Endothelial cell (in vitro differentiated cells): ENCODE results near the gene TCF7. TPM values are rescaled to one million over a fixed set of nuclear protein-coding genes. Genes with fewer than 3 reads are reported as not detected.

Experiments
- DNase-seq: peaks from one replicate; pipeline ENCODE4 v3.0.0; 2021; ENCODE audit warnings: low spot score
- H3K27ac Mint-ChIP-seq: one replicate; pipeline ENCODE4 v1.8.0; 2021; ENCODE audit warnings: mixed read lengths, inconsistent platforms; ENCODE audit not compliant: unreplicated experiment
- H3K27me3 Mint-ChIP-seq: one replicate; pipeline ENCODE4 v1.8.0; 2021; ENCODE audit warnings: mild to moderate bottlenecking, moderate library complexity, mixed read lengths, inconsistent platforms; ENCODE audit not compliant: unreplicated experiment
- H3K36me3 Mint-ChIP-seq: one replicate; pipeline ENCODE4 v1.8.0; 2021; ENCODE audit warnings: mild to moderate bottlenecking, low read depth, mixed read lengths, inconsistent platforms; ENCODE audit not compliant: unreplicated experiment
- H3K4me1 Mint-ChIP-seq: one replicate; pipeline ENCODE4 v1.8.0; 2021; ENCODE audit warnings: mild to moderate bottlenecking, mixed read lengths, inconsistent platforms; ENCODE audit not compliant: unreplicated experiment
- H3K4me3 Mint-ChIP-seq: one replicate; pipeline ENCODE4 v1.8.0; 2021; ENCODE audit warnings: mild to moderate bottlenecking, mixed read lengths, inconsistent platforms; ENCODE audit not compliant: unreplicated experiment
- H3K9me3 Mint-ChIP-seq: one replicate; pipeline ENCODE4 v1.8.0; 2021; ENCODE audit warnings: mixed read lengths, inconsistent platforms; ENCODE audit not compliant: unreplicated experiment
- total RNA-seq: library from RNA; stranded (reverse); fragmentation: NEBNext Ultra II Directional; extraction: Animal tissue kit (Norgen Biotek cat#: 25700); gene quantifications from one replicate; pipeline ENCODE4 v1.2.1, GENCODE V29; 2021; ENCODE audit not compliant: unreplicated experiment
- TF ChIP-seq, protein P1 (sequence below): fragments of 200-600 bp; sonication (generic); IDR thresholded peaks from one replicate; pipeline ENCODE4 v1.5.0; 2021; ENCODE audit warnings: antibody characterized with exemption; ENCODE audit not compliant: unreplicated experiment

The TCF7 gene
- total RNA-seq, 1 donor from 2014 or later = 9.5 TPM

GRCh38 chr5:134129411-134130238 is 15.1 kb downstream of the TCF7 start:
- Mint-ChIP-seq H3K36me3 (peaks cover 10% of the 10 kb centered on the region), H3K9me3 (no peaks in the 10 kb centered on the region), H3K27ac (peak overlapping the region; percentile 36), H3K4me1 (peaks cover 37% of the 10 kb centered on the region), H3K4me3 (no peak overlapping the region), H3K27me3 (peaks cover 17% of the 10 kb centered on the region)
- no peak for DNase-seq
- TF ChIP-seq, protein P1, sequence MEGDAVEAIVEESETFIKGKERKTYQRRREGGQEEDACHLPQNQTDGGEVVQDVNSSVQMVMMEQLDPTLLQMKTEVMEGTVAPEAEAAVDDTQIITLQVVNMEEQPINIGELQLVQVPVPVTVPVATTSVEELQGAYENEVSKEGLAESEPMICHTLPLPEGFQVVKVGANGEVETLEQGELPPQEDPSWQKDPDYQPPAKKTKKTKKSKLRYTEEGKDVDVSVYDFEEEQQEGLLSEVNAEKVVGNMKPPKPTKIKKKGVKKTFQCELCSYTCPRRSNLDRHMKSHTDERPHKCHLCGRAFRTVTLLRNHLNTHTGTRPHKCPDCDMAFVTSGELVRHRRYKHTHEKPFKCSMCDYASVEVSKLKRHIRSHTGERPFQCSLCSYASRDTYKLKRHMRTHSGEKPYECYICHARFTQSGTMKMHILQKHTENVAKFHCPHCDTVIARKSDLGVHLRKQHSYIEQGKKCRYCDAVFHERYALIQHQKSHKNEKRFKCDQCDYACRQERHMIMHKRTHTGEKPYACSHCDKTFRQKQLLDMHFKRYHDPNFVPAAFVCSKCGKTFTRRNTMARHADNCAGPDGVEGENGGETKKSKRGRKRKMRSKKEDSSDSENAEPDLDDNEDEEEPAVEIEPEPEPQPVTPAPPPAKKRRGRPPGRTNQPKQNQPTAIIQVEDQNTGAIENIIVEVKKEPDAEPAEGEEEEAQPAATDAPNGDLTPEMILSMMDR = no peak

- Mint-ChIP-seq H3K9me3 (no peaks in the 10 kb centered on the region), H3K36me3 (peaks cover 13% of the 10 kb centered on the region), H3K4me1 (peaks cover 41% of the 10 kb centered on the region), H3K4me3 (no peak overlapping the region), H3K27ac (peak overlapping the region; percentile 4), H3K27me3 (peaks cover 17% of the 10 kb centered on the region)
- no peak for DNase-seq
- TF ChIP-seq, protein P1 = no peak
Observed at GRCh38 chr5:134130239-134130945, 15.9 kb downstream of the TCF7 start.

DNA sequence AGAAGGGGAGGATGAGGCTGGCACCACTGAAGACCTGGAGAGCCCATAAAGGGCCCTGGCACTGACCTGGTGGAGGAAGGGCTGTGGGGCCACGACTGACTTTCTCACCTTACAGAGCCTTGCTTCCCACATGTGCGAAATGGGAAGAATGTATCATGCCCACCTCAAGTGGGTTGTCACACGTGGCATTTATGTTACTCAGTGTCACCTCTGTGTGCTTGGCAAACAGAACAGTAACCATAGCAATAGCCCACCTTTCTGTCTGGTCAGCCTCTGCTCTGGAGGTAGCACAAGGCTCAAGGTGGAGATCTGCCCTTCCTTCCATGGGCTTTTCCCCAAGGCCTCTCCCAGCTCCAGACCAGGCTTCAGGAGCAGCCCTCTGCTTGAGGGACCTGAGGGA is 16.7 kb downstream of the TCF7 start:
- Mint-ChIP-seq H3K27me3 (peaks cover 17% of the 10 kb centered on the region), H3K4me1 (peaks cover 47% of the 10 kb centered on the region), H3K9me3 (no peaks in the 10 kb centered on the region), H3K36me3 (peaks cover 20% of the 10 kb centered on the region), H3K27ac (peak overlapping the region; percentile 4), H3K4me3 (peak overlapping the region; percentile 15)
- DNase-seq = no peak
- TF ChIP-seq, protein P1 = no peak

- Mint-ChIP-seq H3K4me1 (peaks cover 49% of the 10 kb centered on the region), H3K9me3 (no peaks in the 10 kb centered on the region)
Observed at GRCh38 chr5:134131578-134132350, 17.3 kb downstream of the TCF7 start.

More at GRCh38 chr5:134131578-134132350, 17.3 kb downstream of the TCF7 start:
- Mint-ChIP-seq H3K36me3 (peaks cover 20% of the 10 kb centered on the region), H3K27ac (no peak overlapping the region), H3K27me3 (peaks cover 17% of the 10 kb centered on the region), H3K4me3 (no peak overlapping the region)
- TF ChIP-seq, protein P1 = no peak
- DNase-seq = no peak
